BLaER1 treated with 17β-estradiol and CSF1 and Interleukin-3, amounts not matched to agents 10 nM and 100 nM (cell line): ENCODE measurements around the gene GJC2.

Experiments used
- H3K27ac ChIP-seq, 11 experiments: shearing (Covaris generic); formaldehyde crosslinking; 2 replicates each; pipeline ENCODE4 v1.8.1; 2022
- H3K27me3 ChIP-seq, 11 experiments: shearing (Covaris generic); formaldehyde crosslinking; 2 replicates each; pipeline ENCODE4 v1.8.1; 2022
- H3K36me3 ChIP-seq, 11 experiments: shearing (Covaris generic); formaldehyde crosslinking; 2 replicates each; pipeline ENCODE4 v1.8.1; 2022
- H3K4me1 ChIP-seq, 10 experiments: shearing (Covaris generic); formaldehyde crosslinking; 2 replicates each; pipeline ENCODE4 v1.8.1; 2022
- H3K4me2 ChIP-seq, 11 experiments: shearing (Covaris generic); formaldehyde crosslinking; 2 replicates each; pipeline ENCODE4 v1.8.1; 2022
- H3K4me3 ChIP-seq, 10 experiments: shearing (Covaris generic); formaldehyde crosslinking; 2 replicates each; pipeline ENCODE4 v1.8.1; 2022
- H3K9ac ChIP-seq, 11 experiments: shearing (Covaris generic); formaldehyde crosslinking; 2 replicates each; pipeline ENCODE4 v1.8.1; 2022
- H3K9me3 ChIP-seq, 11 experiments: shearing (Covaris generic); formaldehyde crosslinking; replicated peaks in 1 of 11; 2 replicates each; pipeline ENCODE4 v1.8.1; 2022
- H4K20me1 ChIP-seq, 11 experiments: shearing (Covaris generic); formaldehyde crosslinking; 2 replicates each; pipeline ENCODE4 v1.8.1; 2022
- Cebpa-rat ChIP-seq, 11 experiments: shearing (Covaris generic); IDR thresholded peaks; 2 replicates each; pipeline ENCODE4 v1.8.1; 2022

Gene GJC2

GRCh38 chr1:228140724-228141225, 9.0 kb upstream of the GJC2 start:
- Histone ChIP-seq H3K9ac (peak overlapping the region; percentile 83 to 94 (median 90)), H3K27me3 (no peaks in the 10 kb centered on the region), H3K36me3 (peaks cover 5 to 26% (median 10%) of the 10 kb centered on the region in 11 experiments; a peak in 20 of 22 replicates), H3K4me2 (peak overlapping the region; percentile 93 to 100 (median 99)), H3K4me1 (peaks cover 66 to 81% (median 74%) of the 10 kb centered on the region in 10 experiments), H3K27ac (peak overlapping the region; percentile 78 to 93 (median 86)), H3K9me3 (no peaks in the 10 kb centered on the region), H4K20me1 (peaks cover 47 to 56% (median 55%) of the 10 kb centered on the region in 11 experiments), H3K4me3 (peak overlapping the region; percentile 83 to 100 (median 94))
- no peak for TF ChIP-seq Cebpa-rat (IDR thresholded peaks at IDR 0.05)

GRCh38 chr1:228141226-228142044, 8.3 kb upstream of the GJC2 start:
- Histone ChIP-seq H3K27ac (peak overlapping the region; percentile 78 to 93 (median 86)), H4K20me1 (peaks cover 54 to 63% (median 61%) of the 10 kb centered on the region in 11 experiments), H3K9ac (peak overlapping the region; percentile 83 to 94 (median 90)), H3K36me3 (peaks cover 11 to 33% (median 17%) of the 10 kb centered on the region in 11 experiments; a peak in 21 of 22 replicates), H3K4me3 (peak overlapping the region; percentile 83 to 100 (median 94)), H3K9me3 (no peaks in the 10 kb centered on the region), H3K4me1 (peaks cover 66 to 86% (median 75%) of the 10 kb centered on the region in 10 experiments), H3K4me2 (peak overlapping the region; percentile 93 to 100 (median 99)), H3K27me3 (no peaks in the 10 kb centered on the region)
- TF ChIP-seq Cebpa-rat (IDR thresholded peaks at IDR 0.05), result no peak

- peak overlapping the region; percentile 37 to 93 (median 86); a peak in 20 of 22 replicates for H3K27ac ChIP-seq
- H3K36me3 ChIP-seq, result peaks cover 18 to 41% (median 25%) of the 10 kb centered on the region in 11 experiments
- H3K4me3 ChIP-seq, result peak overlapping the region; percentile 83 to 100 (median 94)
- peaks cover 70 to 87% (median 77%) of the 10 kb centered on the region in 10 experiments for H3K4me1 ChIP-seq
- H4K20me1 ChIP-seq, result peaks cover 62 to 71% (median 69%) of the 10 kb centered on the region in 11 experiments
- H3K9me3 ChIP-seq, result no peaks in the 10 kb centered on the region
- no peak for TF ChIP-seq Cebpa-rat (IDR thresholded peaks at IDR 0.05)
- H3K4me2 ChIP-seq, result peak overlapping the region; percentile 93 to 100 (median 99)
- H3K9ac ChIP-seq, result peak overlapping the region; percentile 83 to 94 (median 90)
- H3K27me3 ChIP-seq, result no peaks in the 10 kb centered on the region
Measured at GRCh38 chr1:228142155-228142691, 7.5 kb upstream of the GJC2 start.

GRCh38 chr1:228142701-228143136, 7.0 kb upstream of the GJC2 start:
- H4K20me1 ChIP-seq, result peaks cover 67 to 76% (median 74%) of the 10 kb centered on the region in 11 experiments
- H3K9ac ChIP-seq, result peak overlapping the region; percentile 83 to 94 (median 90)
- H3K27ac ChIP-seq, result peak overlapping the region in 10 of 11 experiments; percentile 22 to 93 (median 86); a peak in 15 of 22 replicates
- H3K4me3 ChIP-seq, result peak overlapping the region; percentile 83 to 100 (median 94)
- no peak for TF ChIP-seq Cebpa-rat (IDR thresholded peaks at IDR 0.05)
- no peaks in the 10 kb centered on the region for H3K27me3 ChIP-seq
- H3K36me3 ChIP-seq, result peaks cover 23 to 46% (median 30%) of the 10 kb centered on the region in 11 experiments
- peaks cover 70 to 87% (median 78%) of the 10 kb centered on the region in 10 experiments for H3K4me1 ChIP-seq
- H3K9me3 ChIP-seq, result no peaks in the 10 kb centered on the region
- peak overlapping the region; percentile 93 to 100 (median 99) for H3K4me2 ChIP-seq

GRCh38 chr1:228143480-228144192, 6.1 kb upstream of the GJC2 start:
- Histone ChIP-seq H4K20me1 (peaks cover 75 to 85% (median 83%) of the 10 kb centered on the region in 11 experiments), H3K4me2 (peak overlapping the region; percentile 93 to 100 (median 99)), H3K9me3 (no peaks in the 10 kb centered on the region), H3K9ac (peak overlapping the region; percentile 30 to 94 (median 90); a peak in 18 of 22 replicates), H3K4me3 (peak overlapping the region in 4 of 10 experiments; percentile 41 to 100 (median 96); a peak in 3 of 20 replicates), H3K27ac (peak overlapping the region in 1 of 11 experiments; percentile 86; a peak in 2 of 22 replicates), H3K4me1 (peaks cover 70 to 87% (median 79%) of the 10 kb centered on the region in 10 experiments), H3K27me3 (no peaks in the 10 kb centered on the region), H3K36me3 (peaks cover 29 to 55% (median 39%) of the 10 kb centered on the region in 11 experiments)
- TF ChIP-seq Cebpa-rat (IDR thresholded peaks at IDR 0.05), result no peak

- Histone ChIP-seq H3K4me1 (peaks cover 73 to 87% (median 79%) of the 10 kb centered on the region in 10 experiments), H3K27me3 (no peaks in the 10 kb centered on the region), H3K9me3 (no peaks in the 10 kb centered on the region), H3K4me3 (peak overlapping the region in 2 of 10 experiments; percentile 33 to 41; a peak in 2 of 20 replicates), H3K9ac (peak overlapping the region; percentile 30 to 92 (median 55); a peak in 18 of 22 replicates), H3K4me2 (peak overlapping the region; percentile 93 to 100 (median 99)), H4K20me1 (peaks cover 81 to 92% (median 90%) of the 10 kb centered on the region in 11 experiments), H3K27ac (no peak overlapping the region; a peak in 1 of 22 replicates), H3K36me3 (peaks cover 29 to 62% (median 45%) of the 10 kb centered on the region in 11 experiments)
- TF ChIP-seq Cebpa-rat (IDR thresholded peaks at IDR 0.05), result no peak
Measured at GRCh38 chr1:228144193-228144992, 5.3 kb upstream of the GJC2 start.

- TF ChIP-seq Cebpa-rat (IDR thresholded peaks at IDR 0.05), result no peak
- Histone ChIP-seq H3K4me1 (peaks cover 77 to 90% (median 82%) of the 10 kb centered on the region in 10 experiments), H3K9me3 (no peaks in the 10 kb centered on the region), H3K4me3 (peak overlapping the region in 1 of 10 experiments; percentile 41; a peak in 1 of 20 replicates), H4K20me1 (peaks cover 81 to 98% (median 94%) of the 10 kb centered on the region in 11 experiments), H3K4me2 (peak overlapping the region in 9 of 11 experiments; percentile 93 to 100 (median 99); a peak in 18 of 22 replicates), H3K36me3 (peaks cover 29 to 68% (median 49%) of the 10 kb centered on the region in 11 experiments), H3K27me3 (no peaks in the 10 kb centered on the region), H3K9ac (peak overlapping the region in 9 of 11 experiments; percentile 30 to 92 (median 55); a peak in 11 of 22 replicates), H3K27ac (no peak overlapping the region; a peak in 1 of 22 replicates)
Measured at GRCh38 chr1:228144993-228145343, 4.8 kb upstream of the GJC2 start.
